ENCODE measurements around the gene AVPR2.

AVPR2 gene

DNA sequence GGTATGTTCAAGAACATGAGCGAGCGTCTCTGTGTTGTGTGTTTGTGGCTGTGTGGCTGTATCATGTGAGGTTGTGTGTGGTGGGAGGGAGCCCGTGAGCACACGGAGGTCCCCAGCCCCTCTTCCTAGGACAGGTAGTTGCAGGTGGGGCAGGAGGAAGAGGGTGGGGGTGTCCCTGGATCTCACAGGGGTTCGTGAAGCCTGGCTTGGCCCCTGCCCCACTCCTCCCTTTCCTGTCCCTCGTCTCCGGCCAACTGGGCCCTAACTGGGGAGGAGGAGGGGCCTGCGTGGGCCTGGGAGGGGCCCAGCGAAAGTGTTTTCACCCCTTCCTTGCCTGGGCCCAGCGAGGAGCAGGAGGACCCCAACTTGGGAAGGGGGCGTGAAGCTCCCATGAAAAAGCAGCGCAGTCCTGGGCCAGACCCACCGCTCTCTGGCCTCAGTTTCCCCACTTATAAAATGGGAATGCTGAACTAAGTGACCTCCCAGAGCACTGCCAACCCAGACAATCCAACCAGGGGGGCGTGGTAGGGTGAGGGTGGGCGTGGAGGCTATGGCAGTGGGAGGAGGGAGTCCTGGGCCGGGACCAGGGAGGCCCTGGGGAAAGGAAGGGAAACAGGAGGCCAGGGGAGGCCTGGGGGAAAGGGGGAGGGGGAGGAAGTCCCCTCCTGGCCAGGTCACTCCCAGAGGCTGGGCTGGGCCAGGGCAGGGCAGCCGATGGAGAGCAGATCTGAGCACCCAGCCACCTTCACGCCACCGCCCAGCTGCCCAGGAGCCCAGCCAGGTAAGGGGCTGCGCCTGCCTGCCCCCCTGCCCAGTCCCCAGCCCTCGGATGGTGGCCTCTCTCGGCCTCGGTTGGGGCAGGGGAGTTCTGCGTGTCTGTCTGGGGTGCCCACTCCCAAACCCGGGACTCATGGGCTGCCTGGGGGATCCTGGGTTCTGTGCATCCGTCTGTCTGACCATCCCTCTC is at the start of gene AVPR2:
TSS of gene AVPR2 (plus strand) at position 683 of the 967 bp plus-strand sequence. CDS start 473 bp downstream, outside the sequence.
- no peak for DNase-seq

DNA sequence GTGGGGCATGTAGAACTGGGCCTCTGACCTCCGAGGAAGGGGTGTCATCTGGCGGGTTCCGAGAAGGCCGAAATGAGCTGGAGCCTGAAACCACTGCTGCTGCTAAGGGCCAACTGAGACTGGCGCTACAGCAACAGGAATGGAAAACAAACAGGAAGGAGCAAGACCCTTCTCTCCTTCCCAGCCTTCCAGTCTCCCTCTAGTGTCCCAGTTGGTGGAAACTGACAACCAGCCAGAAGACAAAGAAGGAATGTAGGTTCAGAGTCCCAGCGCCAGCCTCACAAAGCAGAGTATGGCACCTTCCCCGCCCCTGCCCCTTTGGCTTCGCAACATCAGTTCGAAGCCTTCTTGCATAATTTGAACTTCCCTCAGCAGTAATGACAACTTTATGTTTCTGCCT is 49.8 kb upstream of the AVPR2 start:
- no peak for DNase-seq

DNA sequence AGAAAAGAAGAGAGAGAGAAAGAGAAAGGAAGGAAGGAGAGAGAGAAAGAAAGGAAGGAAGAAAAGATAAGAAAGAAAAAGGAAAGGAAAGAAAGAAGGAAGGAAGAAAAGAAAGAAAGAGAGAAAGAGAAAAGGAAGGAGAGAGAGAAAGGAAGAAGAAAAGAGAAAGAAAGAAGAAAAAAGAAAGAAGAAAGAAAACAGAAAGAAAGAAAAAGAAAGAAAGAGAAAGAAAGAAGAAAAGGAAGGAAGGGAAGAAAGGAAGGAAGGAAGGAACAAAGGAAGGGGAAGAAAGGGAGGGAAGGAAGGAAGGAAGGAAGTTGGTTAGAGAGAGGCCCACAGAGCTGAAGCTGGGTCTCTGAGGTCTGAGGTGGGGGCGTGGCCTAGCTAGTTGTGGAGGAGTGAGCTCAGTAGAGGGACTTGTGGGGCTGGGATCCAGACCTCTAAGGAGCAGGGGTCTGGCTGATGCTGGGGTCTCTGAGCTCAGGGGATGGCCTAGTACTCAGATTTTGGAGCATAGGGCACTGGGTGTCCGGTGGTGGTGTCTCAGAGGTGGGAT is 47.0 kb upstream of the AVPR2 start:
- DNase-seq, result no peak

DNA sequence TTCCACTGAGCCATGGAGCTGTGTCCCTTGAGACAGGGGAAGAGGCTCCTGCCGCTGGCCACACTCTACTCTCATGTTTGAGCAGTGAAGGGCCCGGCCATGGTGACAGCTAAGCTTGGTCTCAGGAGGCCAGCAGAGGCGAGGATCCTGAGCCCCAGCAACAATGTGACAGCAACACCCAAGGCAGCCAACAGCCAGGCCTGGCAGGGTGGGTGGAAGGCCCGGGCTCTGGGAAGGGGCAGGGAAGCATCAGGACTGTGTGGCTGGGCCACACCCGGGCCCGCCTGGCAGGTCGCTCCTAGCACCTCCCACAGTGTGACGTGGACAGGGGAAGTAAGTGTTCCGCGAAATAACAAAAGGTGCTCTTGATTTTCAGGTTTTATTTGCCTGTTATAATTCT is 43.3 kb upstream of the AVPR2 start:
- DNase-seq, result no peak

DNA sequence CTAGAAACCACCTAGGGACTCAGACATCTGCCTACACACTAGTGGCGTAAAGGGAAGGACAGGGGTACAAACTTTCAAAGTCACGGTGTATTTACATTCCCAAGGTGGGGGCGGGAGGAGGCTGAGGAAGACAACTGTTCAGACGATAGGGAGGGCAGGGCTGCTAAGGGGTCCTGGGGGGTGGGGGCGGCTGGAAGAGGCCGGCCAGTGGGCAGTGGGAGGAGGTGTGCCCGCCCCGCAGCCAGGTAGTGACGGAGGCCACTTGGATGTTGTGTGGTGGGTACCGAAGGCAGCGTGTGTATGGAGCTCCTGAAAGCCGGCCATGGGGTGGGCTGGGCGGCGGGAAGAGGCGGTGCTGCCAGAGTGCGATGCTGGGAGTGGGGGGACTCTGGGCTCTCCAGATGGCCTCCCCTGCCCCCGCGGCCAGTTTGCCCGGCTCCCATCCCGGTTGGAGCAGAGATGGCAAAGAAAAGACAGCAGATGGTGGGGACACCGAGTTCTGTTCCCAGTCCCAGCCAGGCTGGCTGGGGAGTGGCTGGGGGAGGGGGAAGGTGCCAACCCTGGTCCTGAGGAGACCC is 42.7 kb upstream of the AVPR2 start:
- DNase-seq, result no peak

DNA sequence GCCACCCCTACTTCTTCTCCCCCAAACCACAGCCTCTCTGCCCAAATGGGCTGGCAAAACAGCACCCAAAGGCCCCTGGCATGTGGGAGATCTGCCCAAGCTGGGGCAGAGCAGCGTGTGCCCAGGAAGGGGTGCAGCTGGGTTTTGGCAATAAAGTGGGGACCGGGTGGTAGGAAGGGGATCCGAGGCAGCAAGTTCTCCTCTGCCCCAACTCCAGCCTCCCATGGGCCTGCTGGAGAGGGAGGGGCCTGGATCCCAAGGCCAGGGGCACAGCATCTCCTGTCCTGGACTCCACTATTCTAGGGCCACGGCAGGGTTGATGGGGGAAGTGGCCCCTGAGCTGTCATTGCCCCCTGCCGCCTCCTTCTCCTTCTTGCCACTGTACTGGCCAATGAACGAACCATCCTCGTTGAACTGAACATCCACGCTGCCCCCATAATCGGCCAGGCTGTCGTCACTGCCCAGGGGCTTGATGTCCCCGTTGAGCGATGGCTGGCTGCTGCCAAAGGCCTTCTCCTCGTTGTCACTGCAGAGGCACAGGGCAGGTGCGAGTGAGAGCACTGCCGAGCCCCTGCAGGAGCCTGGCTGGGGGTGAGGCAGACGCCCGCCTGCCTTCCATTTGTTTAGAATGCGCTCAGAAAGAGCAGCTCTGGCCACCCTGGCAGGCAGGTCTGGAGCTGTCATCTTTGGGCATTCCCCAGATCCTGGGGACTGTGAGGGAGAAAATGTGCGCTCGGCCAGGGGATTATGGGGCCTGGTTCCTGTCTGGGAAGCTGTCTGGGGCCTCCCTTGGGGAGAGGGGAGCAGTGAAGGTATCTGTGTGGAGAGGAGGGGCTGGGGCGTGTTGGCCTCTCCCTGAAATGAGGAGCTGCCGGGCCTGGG is 41.9 kb upstream of the AVPR2 start:
- DNase-seq, result no peak

DNA sequence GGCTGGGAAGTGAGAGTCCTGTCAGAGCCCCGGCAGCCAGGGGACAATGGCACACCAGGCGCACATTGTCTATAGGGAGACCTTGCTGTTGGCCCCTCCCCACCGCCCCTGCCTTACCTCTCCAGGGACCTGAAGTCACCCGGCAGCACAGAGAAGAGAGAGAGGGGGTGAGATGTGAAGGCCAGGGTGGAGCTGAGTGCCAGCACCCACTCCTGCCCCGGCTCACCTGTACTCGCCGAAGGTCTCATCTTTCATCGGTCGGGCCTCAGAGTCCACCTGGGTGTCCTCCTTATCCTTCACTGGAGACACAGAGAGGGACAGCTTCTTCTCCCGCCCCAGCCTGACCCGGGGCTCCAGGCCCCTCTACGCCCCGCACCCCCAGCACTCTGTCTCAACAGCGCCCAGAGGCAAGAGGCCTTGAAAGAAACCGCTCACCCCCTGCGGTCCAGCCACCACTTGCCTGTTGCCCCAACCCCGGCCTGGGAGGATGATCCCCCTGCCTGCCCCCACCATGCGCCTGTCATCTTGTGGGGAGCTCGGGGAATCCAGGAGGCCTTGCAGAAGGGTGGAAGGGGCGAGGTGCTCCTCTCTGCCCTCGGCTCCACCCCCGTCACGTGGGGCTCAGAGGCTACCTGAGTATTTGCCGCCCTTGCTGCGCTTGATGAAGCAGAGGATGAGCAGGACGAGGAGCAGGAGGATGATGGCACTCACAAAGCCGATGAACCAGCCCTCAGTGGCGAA is 41.1 kb upstream of the AVPR2 start:
- DNase-seq, result no peak

DNA sequence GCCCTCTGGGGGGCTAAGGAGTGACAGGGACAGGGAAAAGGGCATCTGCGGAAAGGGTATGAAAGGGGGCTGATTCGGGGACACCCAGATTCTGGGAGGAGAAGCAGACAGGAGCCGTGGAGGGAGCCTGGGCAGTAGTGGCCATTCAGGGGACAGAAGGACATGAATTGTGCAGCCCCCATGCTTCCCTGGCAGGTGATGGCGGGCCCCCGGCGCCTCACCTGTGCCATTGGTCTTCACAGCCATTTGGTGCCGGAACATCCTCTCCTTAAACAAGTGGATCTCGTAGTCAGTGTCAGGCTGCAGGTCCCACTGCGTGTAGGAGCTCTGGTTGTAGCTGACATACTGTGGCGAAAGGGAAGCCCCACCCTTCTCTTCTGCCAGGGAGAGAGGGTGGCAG is 40.4 kb upstream of the AVPR2 start:
- no peak for DNase-seq

DNA sequence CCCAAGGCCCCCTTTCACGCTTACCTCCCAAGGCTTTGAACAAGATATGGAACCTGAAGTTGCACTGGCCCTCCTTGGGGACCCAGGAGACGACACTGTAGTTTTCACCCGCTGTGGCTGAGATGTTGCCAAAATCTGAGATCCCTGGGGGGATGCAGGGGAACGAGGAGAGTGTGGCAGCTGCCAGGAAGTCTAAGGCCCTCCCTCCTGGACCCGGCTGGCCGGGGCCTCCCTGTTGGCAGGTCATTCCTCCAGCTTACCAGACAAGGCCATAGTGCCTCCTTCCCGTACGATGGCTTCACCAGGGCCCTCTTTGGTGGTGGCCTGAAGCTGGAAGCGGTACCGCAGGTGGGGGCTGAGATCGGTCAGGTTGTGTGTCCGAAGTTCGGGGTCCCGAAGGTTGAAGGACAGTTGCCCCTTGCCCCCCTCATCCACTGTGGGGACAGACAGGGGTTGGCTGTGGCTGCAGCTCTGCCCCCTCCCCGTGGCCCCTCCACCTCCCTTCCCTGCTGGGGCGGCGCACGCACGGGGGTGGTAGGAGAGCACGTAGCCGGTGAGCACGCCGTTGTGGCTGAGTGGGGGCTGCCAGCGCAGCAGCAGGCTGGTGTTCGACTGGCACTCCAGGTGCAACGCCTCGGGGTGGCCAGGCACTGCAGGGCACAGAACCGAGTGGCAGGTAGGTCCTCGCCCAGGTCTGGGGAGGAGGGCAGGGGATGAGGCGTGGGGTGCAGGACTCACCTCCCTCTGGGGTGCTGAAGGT is 39.7 kb upstream of the AVPR2 start:
- DNase-seq, result no peak

DNA sequence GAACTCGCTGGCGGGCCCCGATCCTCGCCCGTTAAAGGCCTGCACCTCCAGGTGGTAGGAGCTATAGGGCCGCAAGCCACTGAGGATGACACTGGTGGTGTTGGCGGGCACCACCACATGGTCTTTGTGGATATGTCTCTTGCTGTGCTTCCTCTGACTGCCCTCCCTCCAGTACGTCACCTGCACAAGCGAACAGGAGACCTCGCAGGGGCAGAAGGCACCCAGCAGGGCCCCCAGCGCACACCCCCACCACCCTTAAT is 39.2 kb upstream of the AVPR2 start:
- DNase-seq, result no peak

DNA sequence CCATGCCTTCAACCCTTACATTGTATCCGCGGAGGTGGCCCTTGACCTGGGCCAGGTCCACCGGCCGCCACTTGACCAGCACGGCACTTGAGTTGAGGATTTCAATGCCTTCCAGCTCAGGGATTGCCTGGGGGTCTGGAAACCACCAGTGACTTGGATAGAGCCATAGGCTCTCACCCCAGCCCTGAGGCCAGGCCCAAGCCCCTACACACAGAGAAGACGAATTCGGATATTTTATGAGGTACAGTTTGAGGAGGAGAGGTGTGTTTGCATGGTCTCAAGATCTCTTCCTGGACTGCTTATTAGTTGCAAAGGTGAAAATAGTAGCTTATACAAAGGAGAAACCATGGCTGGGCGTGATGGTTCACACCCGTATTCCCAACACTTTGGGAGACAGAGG is 38.8 kb upstream of the AVPR2 start:
- DNase-seq, result no peak

DNA sequence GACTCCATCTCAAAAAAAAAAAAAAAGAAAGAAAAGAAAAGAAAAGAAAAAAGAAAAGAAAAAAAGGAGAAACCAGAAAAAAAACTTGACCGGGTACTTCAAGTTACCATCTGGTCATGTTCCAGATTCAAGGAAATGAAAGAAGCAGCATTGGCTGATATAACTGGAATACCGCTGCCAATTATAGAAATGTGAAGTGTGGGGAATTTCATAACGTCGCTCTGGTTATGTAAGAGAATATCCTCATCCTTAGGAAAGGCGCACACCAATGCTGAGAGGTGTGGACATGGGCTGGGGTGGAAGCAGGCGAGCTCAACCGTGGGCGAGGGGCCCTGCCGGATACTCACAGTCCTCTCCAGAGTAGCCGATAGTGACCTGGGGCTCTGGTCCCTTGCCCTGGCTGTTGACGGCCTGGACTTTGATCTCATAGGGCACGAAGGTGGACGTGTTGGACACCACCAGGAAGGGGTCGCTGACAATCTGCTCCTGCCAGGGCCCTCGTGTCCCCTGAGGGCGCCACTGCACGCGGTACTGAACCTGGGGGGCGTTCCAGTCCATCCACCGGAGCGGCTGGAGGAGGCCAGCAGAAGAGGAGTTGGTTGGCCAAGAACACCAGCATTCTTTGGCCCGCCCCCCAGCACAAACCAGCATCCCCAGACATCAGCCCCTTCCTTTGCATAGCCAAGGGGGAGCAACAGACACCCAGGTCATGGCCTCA is 38.0 kb upstream of the AVPR2 start:
- no peak for DNase-seq

DNA sequence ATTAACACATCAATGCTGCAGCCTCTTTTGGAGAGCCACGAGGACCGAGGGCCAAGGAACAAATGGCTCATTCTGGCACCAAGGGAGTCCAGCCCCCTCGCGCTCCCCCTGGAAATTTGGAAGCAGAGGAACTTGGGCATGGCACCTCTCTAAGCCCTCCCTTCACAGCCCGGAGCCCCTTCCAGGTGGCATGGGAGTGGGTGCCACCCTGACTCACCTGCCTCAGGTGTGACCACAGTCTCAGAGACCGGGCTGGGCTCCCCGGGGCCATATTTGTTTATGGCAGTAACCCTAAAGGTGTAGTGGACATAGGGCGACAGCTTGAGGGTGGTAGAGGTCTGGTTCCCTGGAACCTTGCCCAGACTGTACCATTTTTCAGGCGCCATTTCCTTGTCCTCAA is 37.3 kb upstream of the AVPR2 start:
- DNase-seq, result no peak

DNA sequence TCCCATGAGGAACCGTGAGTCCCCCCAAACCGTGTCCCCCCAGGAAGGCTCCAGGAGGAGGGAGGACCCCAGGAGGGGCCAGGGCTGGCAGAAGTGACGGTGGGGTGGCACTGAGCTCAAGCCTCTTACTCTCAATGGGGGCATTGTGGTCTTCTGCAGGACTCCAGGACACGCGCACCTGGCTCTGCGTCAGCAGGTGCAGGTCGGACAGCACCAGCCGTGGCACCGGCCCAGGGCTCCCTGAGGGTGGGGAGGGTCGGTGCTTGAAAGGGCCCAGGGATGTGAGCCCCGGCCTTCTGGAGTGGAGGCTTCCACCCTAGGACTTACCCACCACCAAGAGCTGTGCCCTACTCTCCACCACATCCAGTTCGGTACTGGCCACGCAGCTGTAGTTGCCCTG is 36.8 kb upstream of the AVPR2 start:
- no peak for DNase-seq

DNA sequence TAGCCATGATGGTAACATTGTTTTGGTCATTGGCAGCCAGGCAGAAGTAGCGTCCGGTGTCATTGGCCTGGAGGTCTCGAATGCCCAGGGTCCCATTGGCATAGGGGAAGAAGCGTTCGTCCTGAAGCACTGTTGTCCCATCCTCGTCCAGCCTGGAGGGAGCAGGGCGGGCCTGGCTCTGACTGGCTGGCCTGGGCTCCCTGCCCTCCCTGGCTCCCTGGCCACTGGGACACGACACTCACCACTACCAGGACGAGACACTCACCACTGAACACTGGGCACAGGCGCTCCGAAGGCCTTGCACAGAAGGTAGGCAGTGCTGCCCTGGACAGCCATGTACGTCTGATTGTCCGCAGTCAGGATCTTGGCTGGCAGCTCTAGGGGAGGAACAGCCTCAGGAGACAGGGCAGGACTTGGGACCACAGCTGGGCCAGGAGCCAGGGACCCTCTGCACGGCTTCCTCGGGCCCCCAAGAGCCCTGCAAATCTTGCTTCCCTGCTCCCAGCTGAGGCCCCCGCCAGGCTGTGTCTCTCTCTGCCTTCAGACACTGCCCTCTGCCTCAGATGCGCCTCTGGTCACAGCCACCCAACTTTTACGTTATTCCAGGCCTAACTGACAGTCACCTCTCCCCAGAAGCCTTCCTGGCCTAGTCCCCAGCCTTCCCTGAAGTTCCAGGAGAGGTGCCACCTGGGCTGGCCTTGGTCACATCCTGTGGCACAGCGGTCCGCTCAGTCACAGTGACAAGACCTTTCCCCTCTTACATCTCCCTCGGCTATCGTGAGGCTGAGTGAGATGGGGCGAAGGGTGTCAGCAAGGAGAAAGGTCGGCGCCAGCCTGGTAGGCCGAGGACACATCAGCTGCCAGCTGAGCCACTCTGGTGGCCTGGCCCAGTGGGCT is 35.6 kb upstream of the AVPR2 start:
- DNase-seq, result no peak

DNA sequence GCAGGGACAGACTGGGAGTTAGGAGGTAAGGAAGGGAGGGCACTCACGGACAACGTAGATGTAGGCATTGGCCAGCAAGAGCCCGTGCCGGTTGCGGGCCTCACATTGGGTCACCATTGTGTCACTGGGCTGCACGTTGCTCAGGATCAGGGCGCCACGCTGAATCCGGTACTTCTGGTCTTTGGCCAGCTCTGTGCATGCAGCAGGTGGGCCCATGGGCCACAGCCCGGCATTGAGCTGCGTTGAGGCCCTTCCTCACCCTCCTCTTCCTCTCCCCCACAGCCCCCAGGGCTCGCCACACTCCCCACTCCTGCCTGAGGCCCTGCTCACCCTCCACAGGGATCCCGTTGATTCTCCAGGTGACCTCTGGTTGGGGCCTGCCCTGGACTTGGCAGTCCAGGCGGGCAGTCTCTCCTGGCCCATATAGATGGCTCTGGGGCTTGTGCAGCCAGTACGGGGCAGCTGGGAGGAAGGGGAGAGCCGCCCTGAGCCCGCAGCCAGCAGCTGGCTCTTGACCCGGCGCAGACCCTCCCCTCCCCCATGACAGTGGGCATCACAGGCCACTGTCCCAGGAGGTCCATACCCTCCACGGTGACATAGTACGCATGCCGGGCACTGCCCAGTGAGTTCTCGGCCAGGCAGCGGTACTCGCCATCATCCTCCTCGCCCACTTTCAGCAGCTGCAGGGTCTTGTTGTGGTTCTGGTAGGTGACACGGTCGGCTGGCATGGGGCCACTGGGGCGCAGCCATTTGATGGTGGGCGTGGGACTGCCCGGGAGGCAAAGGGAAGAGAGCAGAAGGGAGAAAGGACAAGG is 34.8 kb upstream of the AVPR2 start:
- DNase-seq, result no peak

DNA sequence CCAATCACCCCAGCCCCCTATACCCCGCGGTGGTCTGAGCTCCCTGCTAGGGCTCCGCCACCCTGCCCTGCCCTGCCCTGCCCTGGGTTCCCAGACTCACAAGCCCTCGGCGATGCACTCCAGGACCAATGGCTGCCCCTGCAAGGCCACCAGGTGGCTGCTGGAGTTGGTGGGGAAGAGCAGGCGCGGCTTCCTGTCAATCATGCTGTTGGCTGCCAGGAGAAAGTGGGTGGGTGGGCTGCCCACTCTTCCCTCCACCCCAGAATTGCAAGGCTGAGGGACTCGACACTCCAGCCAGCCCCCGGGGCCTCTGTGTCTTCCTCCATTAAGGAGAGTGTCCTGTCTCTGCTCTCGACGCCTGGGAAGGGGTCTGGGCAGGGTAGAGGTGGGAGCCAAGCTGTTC is 34.2 kb upstream of the AVPR2 start:
- DNase-seq, result no peak

DNA sequence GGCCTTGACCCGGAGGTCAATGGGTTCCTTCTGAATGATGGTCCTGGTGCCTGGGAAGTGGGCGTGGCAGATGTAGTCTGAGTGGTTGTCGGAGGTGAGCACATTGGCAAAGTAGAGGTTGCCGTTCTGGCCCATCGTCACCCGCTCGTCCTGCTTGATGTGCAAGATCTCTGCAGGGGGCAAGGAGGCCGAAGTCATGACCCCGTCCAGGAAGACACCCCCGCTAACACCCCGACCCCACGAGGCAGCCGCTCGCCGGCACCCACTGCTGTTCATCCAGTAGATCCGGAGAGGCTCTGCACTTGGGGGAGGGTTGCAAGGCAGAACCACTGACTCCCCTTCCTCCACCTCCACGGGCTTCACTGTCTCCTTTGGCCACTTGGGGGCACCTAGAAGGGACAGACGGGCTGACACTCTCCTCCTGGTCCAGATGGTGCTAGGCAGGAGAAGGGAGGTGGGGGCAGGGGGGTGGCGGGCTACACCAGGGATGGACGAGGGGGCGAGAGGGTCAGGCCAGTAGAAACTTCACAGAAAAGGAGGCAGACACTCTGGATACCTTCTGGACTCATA is 33.6 kb upstream of the AVPR2 start:
- DNase-seq, result no peak

DNA sequence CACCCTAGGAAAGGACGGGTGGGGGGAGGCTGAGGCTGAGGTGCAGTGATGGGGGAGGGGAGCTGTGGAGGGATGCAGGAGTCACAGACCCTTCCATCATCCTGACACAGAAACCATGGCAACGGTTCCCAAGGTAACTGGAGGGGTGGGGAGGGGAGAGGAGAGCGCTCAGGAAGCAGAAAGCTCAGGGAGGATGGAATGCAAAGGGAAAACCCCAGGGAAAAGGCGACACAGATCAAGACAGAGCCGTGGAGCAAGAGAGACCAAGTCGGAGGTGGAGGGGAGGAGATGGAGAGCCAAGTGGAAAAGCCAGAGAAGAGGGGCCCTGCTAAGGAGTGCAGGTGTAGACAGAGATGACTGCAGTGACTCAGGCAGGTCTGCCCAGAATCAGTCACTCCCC is 33.0 kb upstream of the AVPR2 start:
- DNase-seq, result no peak

Data from activated CD4-positive, CD25-positive, alpha-beta regulatory T cell treated with anti-CD3 and anti-CD28 coated beads, Interleukin-2, amount 50 U/mL, for 72 hours (primary cell).